NB4 (cell line): ENCODE results near the gene DDX20.

Source experiments
- POLR2A ChIP-seq: IDR thresholded peaks from 2 replicates; pipeline ENCODE4 v1.6.1; 2011; ENCODE audit warnings: mild to moderate bottlenecking; ENCODE audit not compliant: insufficient read length; ENCODE audit errors: extremely low read depth
- TF ChIP-seq, protein P1 (sequence below): IDR thresholded peaks from one replicate; pipeline ENCODE4 v1.5.1; 2012; ENCODE audit warnings: low read depth, low read length
- TF ChIP-seq, protein P2 (sequence below): IDR thresholded peaks from 2 replicates; pipeline ENCODE4 v1.6.1; 2011; ENCODE audit warnings: low read depth, low read length

DNA sequence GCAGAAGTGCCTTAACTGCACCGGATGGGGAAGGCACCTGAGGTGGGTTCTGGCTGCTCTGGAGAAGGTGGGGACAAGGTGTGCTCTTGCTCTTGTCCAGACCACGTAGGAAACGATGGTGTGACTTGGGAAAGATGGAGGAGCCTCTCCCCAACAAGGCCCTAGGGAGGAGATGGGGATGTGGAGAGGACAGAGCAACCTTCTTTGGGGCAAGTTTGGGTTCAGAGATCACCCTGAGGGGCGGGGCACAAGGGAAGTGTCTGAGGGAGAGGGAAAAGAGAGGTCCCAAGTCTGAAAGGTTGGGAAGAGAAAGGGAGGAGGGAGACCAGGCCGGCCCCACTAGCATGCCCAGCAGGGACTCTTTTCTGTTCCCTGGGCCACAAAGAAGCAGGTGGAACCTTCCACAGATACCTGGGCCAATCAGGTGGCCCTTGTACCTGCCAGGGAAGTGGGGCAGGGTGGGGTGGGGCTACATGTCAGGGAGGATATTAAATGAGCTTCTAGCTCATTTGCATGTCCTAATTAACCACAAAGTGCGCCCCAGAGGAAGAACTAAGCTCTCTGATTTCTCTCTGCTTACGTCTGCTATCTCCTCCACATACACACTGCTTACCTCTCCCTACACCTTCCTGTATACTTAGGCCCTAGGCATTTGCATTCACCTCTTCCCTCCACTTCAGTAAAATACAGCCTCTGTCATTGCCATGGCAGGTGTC is 32.5 kb upstream of the DDX20 start:
- TF ChIP-seq POLR2A = no peak
- TF ChIP-seq, protein P1, sequence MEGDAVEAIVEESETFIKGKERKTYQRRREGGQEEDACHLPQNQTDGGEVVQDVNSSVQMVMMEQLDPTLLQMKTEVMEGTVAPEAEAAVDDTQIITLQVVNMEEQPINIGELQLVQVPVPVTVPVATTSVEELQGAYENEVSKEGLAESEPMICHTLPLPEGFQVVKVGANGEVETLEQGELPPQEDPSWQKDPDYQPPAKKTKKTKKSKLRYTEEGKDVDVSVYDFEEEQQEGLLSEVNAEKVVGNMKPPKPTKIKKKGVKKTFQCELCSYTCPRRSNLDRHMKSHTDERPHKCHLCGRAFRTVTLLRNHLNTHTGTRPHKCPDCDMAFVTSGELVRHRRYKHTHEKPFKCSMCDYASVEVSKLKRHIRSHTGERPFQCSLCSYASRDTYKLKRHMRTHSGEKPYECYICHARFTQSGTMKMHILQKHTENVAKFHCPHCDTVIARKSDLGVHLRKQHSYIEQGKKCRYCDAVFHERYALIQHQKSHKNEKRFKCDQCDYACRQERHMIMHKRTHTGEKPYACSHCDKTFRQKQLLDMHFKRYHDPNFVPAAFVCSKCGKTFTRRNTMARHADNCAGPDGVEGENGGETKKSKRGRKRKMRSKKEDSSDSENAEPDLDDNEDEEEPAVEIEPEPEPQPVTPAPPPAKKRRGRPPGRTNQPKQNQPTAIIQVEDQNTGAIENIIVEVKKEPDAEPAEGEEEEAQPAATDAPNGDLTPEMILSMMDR = no peak
- TF ChIP-seq, protein P2, sequence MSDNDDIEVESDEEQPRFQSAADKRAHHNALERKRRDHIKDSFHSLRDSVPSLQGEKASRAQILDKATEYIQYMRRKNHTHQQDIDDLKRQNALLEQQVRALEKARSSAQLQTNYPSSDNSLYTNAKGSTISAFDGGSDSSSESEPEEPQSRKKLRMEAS = no peak
